GM18907 (cell line): ENCODE measurements around the gene SLC23A1.
"Not testable (repeated sequence)": the region's sequence is repeated elsewhere in the genome, so short reads cannot be mapped to it uniquely, and the experiment has no call there.

ENCODE experiments used
- ATAC-seq: cut with Tn5 transposase; IDR thresholded peaks from one replicate; pipeline ENCODE4 v1.9.1; 2021; ENCODE audit warnings: mild to moderate bottlenecking, moderate library complexity; ENCODE audit not compliant: unreplicated experiment

Gene SLC23A1

GRCh38 chr5:139374909-139375308 lies 8.2 kb downstream of the SLC23A1 start:
- ATAC-seq, result no peak

GRCh38 chr5:139371482-139372435 lies 11.3 kb downstream of the SLC23A1 start:
- no peak for ATAC-seq

- no peak for ATAC-seq
Measured at GRCh38 chr5:139369181-139369580, 13.9 kb downstream of the SLC23A1 start.

GRCh38 chr5:139368613-139369012 lies 14.5 kb downstream of the SLC23A1 start:
- ATAC-seq, result no peak

GRCh38 chr5:139364466-139364865 lies 18.6 kb downstream of the SLC23A1 start:
- no peak for ATAC-seq

- ATAC-seq, result no peak
Measured at GRCh38 chr5:139363937-139364336, 19.2 kb downstream of the SLC23A1 start.

GRCh38 chr5:139361835-139362429 lies 21.2 kb downstream of the SLC23A1 start:
- ATAC-seq, result no peak

GRCh38 chr5:139360384-139360783 lies 22.7 kb downstream of the SLC23A1 start:
- ATAC-seq, result no peak

GRCh38 chr5:139358064-139358463 lies 25.0 kb downstream of the SLC23A1 start:
- ATAC-seq, result no peak

- ATAC-seq, result not testable (repeated sequence)
Measured at GRCh38 chr5:139355900-139356299, 27.2 kb downstream of the SLC23A1 start.

- no peak for ATAC-seq
Measured at GRCh38 chr5:139354186-139354585, 28.9 kb downstream of the SLC23A1 start.

- ATAC-seq, result not testable (repeated sequence)
Measured at GRCh38 chr5:139347863-139348262, 35.2 kb downstream of the SLC23A1 start.

GRCh38 chr5:139345442-139345841 lies 37.7 kb downstream of the SLC23A1 start:
- ATAC-seq, result not testable (repeated sequence)

- no peak for ATAC-seq
Measured at GRCh38 chr5:139344177-139344576, 38.9 kb downstream of the SLC23A1 start.

- ATAC-seq, result no peak
Measured at GRCh38 chr5:139343476-139343875, 39.6 kb downstream of the SLC23A1 start.

GRCh38 chr5:139342423-139342723 lies 40.7 kb downstream of the SLC23A1 start:
- no peak for ATAC-seq

- ATAC-seq, result peak; percentile 90
Measured at GRCh38 chr5:139341689-139342422, 41.2 kb downstream of the SLC23A1 start, which contains the start of gene PAIP2. PAIP2 (plus strand) TSS chr5:139341854; CDS start chr5:139363785, 21,931 bp downstream.

GRCh38 chr5:139341187-139341688 lies 41.9 kb downstream of the SLC23A1 start:
- no peak for ATAC-seq

GRCh38 chr5:139340051-139340450 lies 43.0 kb downstream of the SLC23A1 start:
- ATAC-seq, result no peak

- ATAC-seq, result no peak
Measured at GRCh38 chr5:139335811-139336210, 47.3 kb downstream of the SLC23A1 start.
